ENCODE results near the gene CAMK2D.

GRCh38 chr4:113674251-113674650 is 87.3 kb downstream of the CAMK2D start:
- TF ChIP-seq, protein P1, sequence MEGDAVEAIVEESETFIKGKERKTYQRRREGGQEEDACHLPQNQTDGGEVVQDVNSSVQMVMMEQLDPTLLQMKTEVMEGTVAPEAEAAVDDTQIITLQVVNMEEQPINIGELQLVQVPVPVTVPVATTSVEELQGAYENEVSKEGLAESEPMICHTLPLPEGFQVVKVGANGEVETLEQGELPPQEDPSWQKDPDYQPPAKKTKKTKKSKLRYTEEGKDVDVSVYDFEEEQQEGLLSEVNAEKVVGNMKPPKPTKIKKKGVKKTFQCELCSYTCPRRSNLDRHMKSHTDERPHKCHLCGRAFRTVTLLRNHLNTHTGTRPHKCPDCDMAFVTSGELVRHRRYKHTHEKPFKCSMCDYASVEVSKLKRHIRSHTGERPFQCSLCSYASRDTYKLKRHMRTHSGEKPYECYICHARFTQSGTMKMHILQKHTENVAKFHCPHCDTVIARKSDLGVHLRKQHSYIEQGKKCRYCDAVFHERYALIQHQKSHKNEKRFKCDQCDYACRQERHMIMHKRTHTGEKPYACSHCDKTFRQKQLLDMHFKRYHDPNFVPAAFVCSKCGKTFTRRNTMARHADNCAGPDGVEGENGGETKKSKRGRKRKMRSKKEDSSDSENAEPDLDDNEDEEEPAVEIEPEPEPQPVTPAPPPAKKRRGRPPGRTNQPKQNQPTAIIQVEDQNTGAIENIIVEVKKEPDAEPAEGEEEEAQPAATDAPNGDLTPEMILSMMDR (IDR thresholded peaks at IDR 0.05; ENCODE audit: low read depth, low read length, missing input control) = no peak
- TF ChIP-seq, protein P2, sequence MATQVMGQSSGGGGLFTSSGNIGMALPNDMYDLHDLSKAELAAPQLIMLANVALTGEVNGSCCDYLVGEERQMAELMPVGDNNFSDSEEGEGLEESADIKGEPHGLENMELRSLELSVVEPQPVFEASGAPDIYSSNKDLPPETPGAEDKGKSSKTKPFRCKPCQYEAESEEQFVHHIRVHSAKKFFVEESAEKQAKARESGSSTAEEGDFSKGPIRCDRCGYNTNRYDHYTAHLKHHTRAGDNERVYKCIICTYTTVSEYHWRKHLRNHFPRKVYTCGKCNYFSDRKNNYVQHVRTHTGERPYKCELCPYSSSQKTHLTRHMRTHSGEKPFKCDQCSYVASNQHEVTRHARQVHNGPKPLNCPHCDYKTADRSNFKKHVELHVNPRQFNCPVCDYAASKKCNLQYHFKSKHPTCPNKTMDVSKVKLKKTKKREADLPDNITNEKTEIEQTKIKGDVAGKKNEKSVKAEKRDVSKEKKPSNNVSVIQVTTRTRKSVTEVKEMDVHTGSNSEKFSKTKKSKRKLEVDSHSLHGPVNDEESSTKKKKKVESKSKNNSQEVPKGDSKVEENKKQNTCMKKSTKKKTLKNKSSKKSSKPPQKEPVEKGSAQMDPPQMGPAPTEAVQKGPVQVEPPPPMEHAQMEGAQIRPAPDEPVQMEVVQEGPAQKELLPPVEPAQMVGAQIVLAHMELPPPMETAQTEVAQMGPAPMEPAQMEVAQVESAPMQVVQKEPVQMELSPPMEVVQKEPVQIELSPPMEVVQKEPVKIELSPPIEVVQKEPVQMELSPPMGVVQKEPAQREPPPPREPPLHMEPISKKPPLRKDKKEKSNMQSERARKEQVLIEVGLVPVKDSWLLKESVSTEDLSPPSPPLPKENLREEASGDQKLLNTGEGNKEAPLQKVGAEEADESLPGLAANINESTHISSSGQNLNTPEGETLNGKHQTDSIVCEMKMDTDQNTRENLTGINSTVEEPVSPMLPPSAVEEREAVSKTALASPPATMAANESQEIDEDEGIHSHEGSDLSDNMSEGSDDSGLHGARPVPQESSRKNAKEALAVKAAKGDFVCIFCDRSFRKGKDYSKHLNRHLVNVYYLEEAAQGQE (IDR thresholded peaks at IDR 0.05) = no peak
- TF ChIP-seq SP1 (IDR thresholded peaks at IDR 0.05) (no peak), YY1 (IDR thresholded peaks at IDR 0.05) (no peak), EGR1 (IDR thresholded peaks at IDR 0.05; ENCODE audit: low read depth in 2 of 2) (no peak), HNF4A (conservative IDR thresholded peaks at IDR 0.05) (no peak)
